Measurements from ENCODE around the gene STRIP2. TPM values are rescaled to one million over a fixed set of nuclear protein-coding genes. Genes with fewer than 3 reads are reported as not detected.

Gene STRIP2
- polyA plus RNA-seq, 4 donors: 2.8 to 3.9 (median 3.2) TPM

DNA sequence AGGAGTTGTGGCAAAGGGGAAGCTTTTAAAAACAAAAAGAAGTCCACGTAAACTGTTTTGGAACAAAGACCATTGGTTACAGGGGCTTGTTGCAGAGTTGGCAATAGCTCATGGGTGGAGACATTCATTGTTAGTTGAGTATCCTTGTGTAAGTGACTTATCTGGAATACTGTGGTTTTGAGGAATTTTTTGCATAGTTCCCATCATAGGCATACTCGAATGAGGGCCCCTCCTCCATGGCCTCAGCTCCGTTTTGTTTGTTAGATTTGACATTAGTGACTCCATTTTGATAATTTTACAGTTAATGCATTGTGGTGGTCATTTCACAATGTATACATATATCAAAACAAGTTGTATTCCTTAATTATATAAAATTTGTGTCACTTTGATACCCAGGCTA is 55.3 kb downstream of the STRIP2 start:
- DNase-seq (ENCODE audit: low read depth in 4 of 4, low spot score in 3 of 4): no peak

DNA sequence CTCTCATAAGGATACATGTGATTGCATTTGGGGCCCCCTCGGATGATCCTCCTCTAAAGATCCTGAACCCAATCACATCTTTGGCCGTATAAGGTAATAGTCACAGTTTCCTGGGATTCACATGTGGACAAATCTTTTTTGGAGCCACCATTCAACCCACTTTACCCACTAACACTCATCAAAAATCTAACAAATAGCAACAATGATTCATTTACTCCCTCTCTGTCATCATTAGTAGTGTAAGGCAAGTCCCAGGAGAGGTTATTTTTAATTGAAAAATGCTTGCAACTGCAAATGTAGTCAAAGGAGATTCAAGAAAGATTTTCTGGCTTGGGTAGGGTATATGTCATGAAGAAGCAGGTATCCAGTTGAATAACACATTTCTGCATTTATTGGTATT is 58.2 kb downstream of the STRIP2 start:
- DNase-seq (ENCODE audit: low read depth in 4 of 4, low spot score in 3 of 4): no peak

DNA sequence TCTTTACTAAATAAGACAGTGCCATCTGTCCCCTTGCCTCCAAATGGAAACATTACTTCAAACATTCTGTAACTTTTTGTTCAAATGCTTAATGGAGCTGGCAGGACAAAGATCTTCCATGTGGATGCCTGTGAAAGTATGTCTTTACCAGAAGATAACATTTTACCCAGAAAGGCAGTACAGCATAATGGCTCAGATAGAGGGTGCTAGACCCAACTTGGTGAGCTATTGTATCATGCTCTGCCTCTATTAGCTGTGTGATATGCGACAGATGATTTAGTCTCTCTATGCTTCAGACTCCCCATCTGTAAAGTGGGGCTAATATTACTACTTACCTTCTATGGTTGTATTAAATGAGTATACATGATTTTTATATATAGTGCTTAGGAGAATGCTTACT is 59.3 kb downstream of the STRIP2 start:
- DNase-seq (ENCODE audit: low read depth in 4 of 4, low spot score in 3 of 4): no peak

DNA sequence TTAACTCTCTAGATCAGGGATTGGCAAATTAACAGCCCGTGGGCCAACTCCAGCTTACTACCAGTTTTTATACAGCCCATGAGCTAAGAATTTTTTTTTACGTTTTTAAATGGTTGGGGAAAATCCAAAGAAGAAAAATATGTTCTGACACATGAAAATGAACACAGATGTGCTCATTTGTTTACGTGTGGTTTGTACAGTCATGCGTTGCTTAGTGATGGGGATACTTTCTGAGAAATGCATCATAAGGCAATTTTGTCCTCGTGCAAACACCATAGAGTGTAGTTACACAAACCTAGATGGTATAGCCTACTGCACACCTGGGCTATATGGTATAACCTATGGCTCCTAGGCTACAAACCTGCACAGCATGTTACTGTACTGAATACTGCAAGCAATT is 59.8 kb downstream of the STRIP2 start:
- DNase-seq (ENCODE audit: low read depth in 4 of 4, low spot score in 3 of 4): no peak

DNA sequence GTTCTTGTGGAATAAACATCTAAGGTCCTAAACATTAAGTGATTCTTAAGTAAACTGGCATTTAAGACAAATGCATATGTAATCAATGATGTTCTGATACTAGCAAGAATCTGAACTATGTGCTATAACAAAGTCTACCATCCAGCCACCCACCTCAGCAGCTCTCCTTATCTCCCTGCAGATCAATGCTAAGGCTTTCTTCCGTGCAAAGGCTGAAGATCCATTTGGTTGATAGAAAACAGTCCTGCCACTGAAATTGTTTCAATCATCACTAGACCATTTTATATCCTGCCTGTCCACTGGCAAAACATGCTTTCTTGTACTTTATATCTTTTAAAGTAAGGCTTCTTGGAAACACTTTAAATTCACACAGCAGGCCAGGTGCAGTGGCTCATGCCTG is 61.8 kb downstream of the STRIP2 start:
- DNase-seq (ENCODE audit: low read depth in 4 of 4, low spot score in 3 of 4): no peak

GRCh38 chr7:129496653-129497052 is 62.4 kb downstream of the STRIP2 start:
- DNase-seq (ENCODE audit: low read depth in 4 of 4, low spot score in 3 of 4): no peak

- no peak for DNase-seq (ENCODE audit: low read depth in 4 of 4, low spot score in 3 of 4)
Measured at GRCh38 chr7:129497156-129497555, 62.9 kb downstream of the STRIP2 start.

GRCh38 chr7:129498021-129498420 is 63.8 kb downstream of the STRIP2 start:
- DNase-seq (ENCODE audit: low read depth in 4 of 4, low spot score in 3 of 4): no peak

GRCh38 chr7:129499999-129500398 is 65.8 kb downstream of the STRIP2 start:
- DNase-seq (ENCODE audit: low read depth in 4 of 4, low spot score in 3 of 4): no peak

GRCh38 chr7:129501760-129502707 is 67.8 kb downstream of the STRIP2 start, which contains the start of gene SMKR1:
SMKR1 (plus strand) TSS chr7:129502531; CDS start chr7:129502825, 294 bp downstream.
- peak; percentile 25 to 36 (median 34) for DNase-seq (ENCODE audit: low read depth in 4 of 4, low spot score in 3 of 4)

GRCh38 chr7:129502708-129503685 is 68.8 kb downstream of the STRIP2 start:
- no peak for DNase-seq (ENCODE audit: low read depth in 4 of 4, low spot score in 3 of 4)

GRCh38 chr7:129503725-129504124 is 69.5 kb downstream of the STRIP2 start:
- no peak for DNase-seq (ENCODE audit: low read depth in 4 of 4, low spot score in 3 of 4)

- no peak for DNase-seq (ENCODE audit: low read depth in 4 of 4, low spot score in 3 of 4)
Measured at GRCh38 chr7:129512192-129512591, 78.0 kb downstream of the STRIP2 start.

GRCh38 chr7:129513546-129513945 is 79.3 kb downstream of the STRIP2 start:
- DNase-seq (ENCODE audit: low read depth in 4 of 4, low spot score in 3 of 4): no peak

- DNase-seq (ENCODE audit: low read depth in 4 of 4, low spot score in 3 of 4): no peak
Measured at GRCh38 chr7:129514683-129515082, 80.5 kb downstream of the STRIP2 start.

DNA sequence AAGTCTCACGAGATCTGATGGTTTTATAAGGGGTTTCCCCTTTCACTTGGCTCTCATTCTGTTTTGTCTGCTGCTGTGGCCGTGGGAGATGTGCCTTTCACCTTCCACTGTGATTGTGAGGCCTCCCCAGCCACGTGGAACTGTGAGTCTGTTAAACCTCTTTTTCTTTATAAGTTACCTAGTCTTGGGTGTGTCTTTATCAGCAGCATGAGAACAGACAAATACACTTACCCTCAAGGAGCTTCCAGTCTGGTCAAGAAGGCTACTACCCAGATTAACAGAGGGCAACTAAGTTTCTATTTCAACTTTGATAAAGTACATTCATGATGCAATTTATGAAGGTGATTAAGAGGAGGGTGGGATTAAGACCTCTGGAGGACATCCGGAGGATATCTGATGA is 81.1 kb downstream of the STRIP2 start:
- no peak for DNase-seq (ENCODE audit: low read depth in 4 of 4, low spot score in 3 of 4)

- no peak for DNase-seq (ENCODE audit: low read depth in 4 of 4, low spot score in 3 of 4)
Measured at GRCh38 chr7:129517931-129518330, 83.7 kb downstream of the STRIP2 start.

- no peak for DNase-seq (ENCODE audit: low read depth in 4 of 4, low spot score in 3 of 4)
Measured at GRCh38 chr7:129519464-129519863, 85.2 kb downstream of the STRIP2 start.

DNA sequence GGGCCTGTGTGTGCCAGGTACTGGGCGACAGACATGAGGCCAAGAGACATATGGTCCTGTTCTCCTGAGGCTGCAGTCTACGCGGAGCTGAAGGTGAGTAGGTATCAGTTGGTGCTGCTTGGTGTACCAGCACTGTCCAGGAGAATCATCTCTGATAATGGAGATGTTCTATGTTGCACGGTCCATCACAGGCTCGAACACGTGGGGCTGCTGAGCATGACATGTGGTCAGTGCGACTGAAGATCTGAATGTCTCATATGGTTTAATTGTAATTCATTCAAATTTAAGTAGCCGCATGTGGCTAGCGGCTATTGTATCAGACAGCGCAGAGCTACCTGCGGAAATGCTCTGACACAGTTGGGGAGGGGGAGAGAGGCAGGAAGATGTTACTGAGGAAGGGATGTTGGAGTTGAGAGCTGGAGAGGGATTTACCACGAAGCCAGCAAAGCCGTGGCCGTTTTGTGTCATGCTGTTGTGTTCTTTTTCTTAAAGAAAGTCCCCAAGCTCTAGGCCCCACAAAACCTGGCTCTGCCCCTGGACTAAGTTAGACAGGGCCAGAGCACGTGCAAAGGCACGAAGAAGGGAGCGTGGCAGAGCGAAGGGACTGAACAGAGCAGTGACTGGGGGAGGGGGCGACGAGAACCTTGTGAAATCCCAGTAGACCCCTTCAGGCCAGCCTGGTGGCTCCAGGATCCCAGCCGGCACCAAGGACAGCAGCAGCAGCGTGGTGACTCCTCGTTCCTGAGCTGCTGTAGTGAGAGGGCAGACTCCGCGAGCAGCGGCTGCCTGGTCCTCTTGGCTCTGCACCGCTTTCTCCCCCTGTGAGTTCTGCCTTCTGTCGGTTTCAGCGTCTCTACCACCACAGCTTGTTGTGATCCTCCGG is 88.1 kb downstream of the STRIP2 start:
- no peak for DNase-seq (ENCODE audit: low read depth in 4 of 4, low spot score in 3 of 4)

- DNase-seq (ENCODE audit: low read depth in 4 of 4, low spot score in 3 of 4): no peak
Measured at GRCh38 chr7:129522971-129523340, 88.7 kb downstream of the STRIP2 start.

All from left renal pelvis (tissue), 4 donors.